HG03575 (cell line): ENCODE results near the gene SHROOM3.

Experiments used
- ATAC-seq: cut with Tn5 transposase; IDR thresholded peaks from one replicate; pipeline ENCODE4 v1.9.1; 2021; ENCODE audit not compliant: unreplicated experiment, insufficient number of reproducible peaks, low FRiP score; ENCODE audit errors: extremely low read depth

SHROOM3 gene

DNA sequence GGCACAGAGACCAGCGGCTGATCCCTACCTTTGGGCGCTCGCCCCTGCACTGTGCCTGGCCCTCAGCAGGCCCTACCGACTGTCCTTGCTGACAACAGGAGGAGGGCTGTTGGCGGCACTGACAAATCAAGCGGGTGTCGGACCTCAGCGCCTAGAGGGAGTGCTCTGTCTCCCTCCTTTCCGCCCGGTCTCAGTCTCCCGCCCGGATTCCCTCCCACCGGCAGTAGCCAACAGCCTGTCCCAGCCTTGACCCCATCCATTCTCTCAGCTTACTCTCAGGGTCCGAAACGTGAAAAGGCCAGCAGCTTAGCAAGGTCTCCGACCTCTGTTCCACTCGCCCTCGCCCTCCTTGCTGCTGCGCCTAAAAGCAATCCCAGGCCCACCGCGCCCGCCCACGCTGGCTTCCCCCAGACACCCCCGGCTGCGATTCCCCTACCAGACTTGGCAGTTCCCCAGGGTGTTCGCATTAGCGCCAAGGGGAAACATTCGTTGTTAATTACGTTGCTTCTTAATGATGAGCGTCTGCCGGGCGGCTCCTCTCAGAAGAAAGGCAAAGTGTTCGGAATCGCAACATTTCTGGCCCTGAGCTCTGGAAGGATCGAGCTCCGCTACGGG is 366.7 kb downstream of the SHROOM3 start:
- no peak for ATAC-seq

DNA sequence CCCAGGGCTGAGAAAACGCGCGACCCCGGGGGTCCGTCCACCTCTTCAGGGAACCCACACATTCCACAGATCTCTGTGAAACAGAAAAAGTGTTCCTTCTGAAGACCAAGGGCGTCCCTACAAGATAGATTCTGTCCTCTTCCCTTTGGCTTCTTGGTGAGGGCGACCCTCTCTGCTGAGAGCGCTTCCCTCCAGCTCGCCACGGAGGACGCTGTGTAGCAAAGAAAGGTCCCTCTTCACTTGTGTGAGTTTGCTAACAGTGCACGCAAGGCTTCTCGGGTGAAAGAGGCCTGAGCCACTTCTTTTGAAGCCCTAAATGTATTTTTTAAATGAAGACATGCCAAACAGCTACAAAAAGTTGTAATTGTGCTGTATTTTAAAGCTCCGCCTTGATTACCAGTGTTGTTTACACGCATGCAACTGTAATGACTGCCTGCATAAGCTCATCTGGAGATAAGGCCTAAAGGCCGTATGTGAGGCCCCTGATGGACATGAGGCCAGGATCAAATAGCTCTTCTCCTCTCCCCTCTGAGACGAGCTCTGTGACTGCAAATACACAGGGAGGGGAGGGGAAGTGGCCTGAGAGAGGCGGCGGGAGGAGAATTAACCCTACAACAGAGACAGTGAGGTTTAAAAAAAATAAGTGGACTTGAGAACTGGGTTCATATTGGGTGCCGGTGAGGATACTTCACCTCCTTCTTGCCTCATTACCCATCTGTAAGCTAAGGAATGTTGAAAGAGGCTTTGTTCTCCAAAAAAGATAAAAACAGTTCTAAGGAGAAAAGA is 367.4 kb downstream of the SHROOM3 start:
- ATAC-seq, result no peak

DNA sequence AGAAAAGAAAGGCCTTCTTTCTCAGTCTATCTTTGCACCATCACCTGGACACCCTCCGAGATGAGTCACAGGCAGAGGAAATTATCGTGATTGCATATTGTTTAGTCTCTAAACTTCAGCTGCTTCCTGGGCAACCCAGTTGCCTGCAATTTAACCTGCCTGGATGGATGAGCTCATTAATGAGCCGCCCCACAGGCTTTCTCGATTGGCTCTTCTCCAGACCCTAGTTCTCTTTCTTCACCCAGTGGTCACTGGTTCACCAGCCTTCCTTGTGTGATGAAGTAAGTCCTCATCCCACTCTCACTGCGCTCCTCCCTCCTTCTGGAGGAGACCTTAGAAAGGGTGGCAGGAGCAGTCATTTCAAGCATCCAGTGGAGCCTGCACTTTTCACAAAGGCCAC is 368.5 kb downstream of the SHROOM3 start:
- ATAC-seq, result no peak

DNA sequence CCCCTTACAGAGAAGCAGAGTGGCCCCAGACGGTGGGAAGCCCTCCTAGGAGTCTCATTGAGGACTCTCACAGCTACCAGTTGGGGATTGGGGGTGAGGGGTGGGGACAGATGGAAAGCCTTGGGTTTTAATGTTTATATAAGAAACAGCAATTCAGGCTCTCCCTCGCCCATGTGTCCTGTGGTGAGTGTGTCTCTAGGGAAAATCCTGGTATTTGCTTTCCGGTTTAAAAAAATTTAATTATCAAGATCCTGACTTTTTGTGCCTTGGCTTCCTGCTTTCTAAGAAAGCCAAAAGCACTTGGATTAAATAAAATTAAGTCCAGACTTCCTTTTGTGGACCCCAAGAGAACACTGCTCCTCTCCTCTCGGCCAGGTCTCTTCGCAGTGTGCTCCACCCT is 369.1 kb downstream of the SHROOM3 start:
- ATAC-seq, result no peak

GRCh38 chr4:76806346-76806745 is 371.3 kb downstream of the SHROOM3 start:
- no peak for ATAC-seq

DNA sequence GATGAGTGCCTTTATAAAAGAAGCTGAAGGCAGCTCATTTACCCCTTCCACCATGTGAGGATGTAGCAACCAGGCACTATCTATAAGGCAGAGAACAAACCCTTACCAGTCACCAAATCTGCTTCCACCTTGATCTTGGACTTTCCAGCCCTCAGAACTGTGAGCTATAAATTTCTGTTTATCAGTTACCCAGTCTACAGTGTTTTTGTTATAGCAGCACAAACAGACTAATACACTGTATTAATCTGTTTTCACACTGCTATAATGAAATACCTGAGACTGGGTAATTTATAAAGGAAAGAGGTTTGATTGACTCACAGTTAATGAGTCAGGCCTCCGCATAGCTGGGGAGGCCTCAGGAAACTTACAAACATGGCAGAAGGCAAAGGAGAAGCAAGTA is 371.7 kb downstream of the SHROOM3 start:
- ATAC-seq, result no peak

DNA sequence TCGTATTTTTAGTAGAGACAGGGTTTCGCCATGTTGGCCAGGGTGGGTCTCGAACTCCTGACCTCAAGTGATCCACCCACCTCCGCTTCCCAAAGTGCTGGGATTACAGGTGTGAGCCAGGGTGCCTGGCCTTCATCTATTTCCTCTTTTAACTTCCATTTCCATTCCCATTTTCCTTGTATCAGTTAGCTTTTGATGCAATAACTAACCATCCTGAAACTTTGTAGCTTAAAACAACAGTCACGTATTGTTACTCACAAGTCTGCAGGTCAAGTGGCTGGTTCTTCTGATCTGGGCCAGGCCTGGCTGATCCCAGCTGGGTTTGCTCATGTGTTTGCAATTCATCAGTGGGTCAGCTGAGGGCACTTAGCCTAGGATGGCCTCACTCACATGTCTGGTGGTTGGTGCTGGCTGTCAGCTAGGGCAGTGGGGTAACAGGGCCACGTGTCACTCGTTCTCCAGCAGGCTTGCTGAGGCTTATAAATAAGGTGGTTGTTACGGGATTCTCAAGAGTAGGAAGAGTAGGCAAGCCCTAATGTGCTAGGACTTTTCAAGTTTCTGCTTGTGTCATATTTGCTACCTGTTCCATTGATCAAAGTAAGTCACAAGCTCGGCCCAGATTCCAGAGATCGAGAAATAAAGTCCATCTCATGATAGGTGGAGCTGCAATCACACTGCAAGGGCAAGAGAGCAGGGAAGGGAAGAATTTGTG is 374.7 kb downstream of the SHROOM3 start:
- ATAC-seq, result no peak

DNA sequence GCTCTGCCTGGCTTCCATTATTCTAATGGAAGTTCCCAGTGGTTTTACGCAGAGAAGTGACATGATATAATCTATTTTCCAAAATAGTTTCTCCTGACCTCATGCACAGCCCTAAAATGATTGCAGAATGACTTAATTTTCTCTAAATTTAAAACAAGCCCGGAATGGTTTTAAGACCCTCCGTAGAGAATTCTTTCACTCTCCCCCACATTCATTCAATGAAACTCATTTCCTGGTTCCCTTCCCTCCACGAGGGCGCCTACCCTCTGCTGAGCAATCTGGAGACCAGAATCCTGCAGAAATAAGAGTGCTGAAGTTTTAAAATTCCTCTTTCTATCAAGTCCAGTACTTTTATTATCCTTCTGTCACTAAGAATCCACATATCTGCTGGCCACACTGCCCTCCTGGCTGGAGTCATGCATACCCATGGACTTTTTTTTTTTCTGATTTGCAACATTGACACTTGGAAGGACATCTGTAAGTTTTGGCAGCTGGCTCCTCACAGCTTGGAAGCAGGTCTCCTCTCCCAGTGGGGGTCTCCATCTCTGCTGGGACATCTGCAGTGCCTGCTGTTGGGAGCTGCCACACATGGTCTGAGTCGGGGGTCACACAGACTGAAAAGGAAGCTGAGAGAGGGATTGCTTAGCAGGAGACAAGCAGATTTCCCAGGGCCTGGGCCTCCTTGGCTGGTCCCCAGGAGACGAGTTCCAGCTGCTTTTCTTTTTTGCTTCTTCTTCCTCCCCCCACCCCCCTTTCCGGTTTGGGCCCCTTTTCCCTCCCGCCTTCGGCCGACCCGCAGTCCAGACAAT is 376.8 kb downstream of the SHROOM3 start:
- no peak for ATAC-seq

- ATAC-seq, result no peak
Observed at GRCh38 chr4:76813070-76813469, 378.0 kb downstream of the SHROOM3 start.

GRCh38 chr4:76821641-76822040 is 386.6 kb downstream of the SHROOM3 start:
- no peak for ATAC-seq

DNA sequence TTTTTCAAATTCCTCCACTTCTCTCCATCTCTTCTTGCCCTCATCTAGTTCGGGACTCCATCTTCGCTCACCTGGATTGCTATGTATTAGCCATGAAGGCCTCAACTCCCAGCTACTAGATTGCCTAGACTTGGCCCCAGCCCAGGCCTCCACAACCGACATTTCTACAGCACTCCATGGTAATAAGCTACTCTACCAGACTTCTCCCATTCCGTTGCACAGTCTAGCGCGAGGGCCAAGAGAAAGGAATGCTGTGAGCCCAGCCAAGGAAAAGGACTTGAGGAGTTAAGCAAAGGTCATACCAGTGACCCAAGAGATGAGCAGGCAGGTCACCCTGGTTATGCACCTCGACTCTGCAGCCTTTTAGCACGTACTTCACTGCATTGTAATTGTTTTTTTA is 387.3 kb downstream of the SHROOM3 start:
- ATAC-seq, result no peak

DNA sequence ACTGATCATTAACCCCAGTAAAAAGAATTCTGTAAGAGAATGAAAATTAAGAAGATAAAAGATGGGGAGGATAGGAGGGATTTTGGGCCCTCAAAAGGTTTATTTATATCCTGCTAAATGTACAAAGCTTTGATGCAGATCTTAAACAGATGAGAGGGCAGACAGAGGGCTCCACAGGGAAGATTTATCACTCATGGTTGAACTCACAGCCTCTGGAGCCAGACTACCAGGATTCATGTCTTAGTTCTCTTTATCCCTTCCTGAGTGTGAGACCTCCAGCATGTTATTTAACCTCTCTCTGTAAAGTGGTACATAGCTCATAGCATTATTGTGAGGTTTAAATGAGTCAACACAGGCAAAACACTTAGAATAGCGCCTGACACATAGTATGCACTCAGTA is 388.5 kb downstream of the SHROOM3 start:
- no peak for ATAC-seq

DNA sequence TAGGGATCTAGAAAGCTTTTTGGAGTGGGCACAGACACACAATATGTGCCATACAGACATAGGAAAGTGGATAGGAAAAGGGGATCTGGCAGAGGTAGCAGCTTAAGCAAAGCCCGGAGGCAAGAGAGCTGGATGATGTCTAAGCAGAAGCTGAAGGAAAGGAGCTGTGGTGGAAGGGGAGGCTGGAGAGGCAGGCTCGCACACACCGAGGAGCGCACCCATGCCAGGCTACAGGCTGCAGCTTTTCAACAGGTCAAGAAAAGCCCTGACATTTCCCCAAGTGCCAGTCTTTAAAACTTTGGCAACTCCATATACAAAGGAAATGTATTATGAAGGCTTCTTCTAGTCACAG is 395.6 kb downstream of the SHROOM3 start:
- ATAC-seq, result no peak

GRCh38 chr4:76830964-76831703 is 396.1 kb downstream of the SHROOM3 start:
- no peak for ATAC-seq

DNA sequence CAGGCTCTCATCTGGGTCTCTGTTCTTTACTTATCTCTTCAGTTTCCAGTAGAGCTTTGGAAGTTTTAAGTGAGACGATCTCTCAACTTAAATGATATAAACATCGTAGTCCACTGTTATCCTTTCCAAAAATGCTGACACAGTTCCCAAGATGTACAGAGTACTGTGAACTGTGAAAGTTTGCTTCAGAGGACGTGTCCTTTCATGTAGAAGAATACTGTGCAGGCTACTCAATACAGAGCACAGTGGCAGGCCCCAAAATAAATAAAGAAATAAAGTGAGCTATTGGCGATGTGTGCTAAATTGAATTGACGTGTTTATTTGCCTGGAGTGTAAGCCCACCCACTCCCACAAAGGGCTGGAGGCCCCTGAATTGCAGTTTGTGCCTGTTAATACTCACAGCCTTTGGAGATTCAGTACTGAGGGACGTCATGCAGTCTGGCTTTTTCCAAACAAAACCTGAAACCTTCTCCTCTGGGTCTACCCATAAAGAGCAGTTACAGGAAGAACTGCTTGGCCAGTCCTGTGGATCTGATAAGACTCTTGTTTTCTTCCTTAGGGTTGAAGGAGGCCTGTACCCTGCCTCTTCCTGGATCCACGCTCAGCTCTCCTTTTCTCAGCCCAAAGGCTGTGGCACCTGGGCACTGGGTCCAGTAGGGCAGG is 396.8 kb downstream of the SHROOM3 start:
- no peak for ATAC-seq
